HUES6 (cell line): Measurements from ENCODE around the gene IFITM10.
A peak's percentile ranks its signal among the peaks of the same experiment; 100 is the strongest.

Source experiments
- H3K27ac ChIP-seq: 2 replicates; pipeline ENCODE4 v1.7.0; 2013; ENCODE audit warnings: low read depth, mild to moderate bottlenecking, low read length, inconsistent platforms
- H3K27me3 ChIP-seq: 2 replicates; pipeline ENCODE4 v1.6.1; 2013; ENCODE audit warnings: low read length; ENCODE audit not compliant: control insufficient read depth, insufficient read depth
- H3K36me3 ChIP-seq: 2 replicates; pipeline ENCODE4 v1.6.1; 2013; ENCODE audit warnings: low read length; ENCODE audit not compliant: control insufficient read depth, insufficient read depth
- H3K4me1 ChIP-seq: 2 replicates; pipeline ENCODE4 v1.6.1; 2013; ENCODE audit warnings: low read length; ENCODE audit not compliant: control insufficient read depth, insufficient read depth
- H3K4me3 ChIP-seq: 2 replicates; pipeline ENCODE4 v1.5.1; 2013; ENCODE audit warnings: low read depth, low read length
- H3K9ac ChIP-seq: one replicate; pipeline ENCODE4 v1.6.1; 2013; ENCODE audit warnings: mild to moderate bottlenecking, low read length
- H3K9me3 ChIP-seq: 2 replicates; pipeline ENCODE4 v1.6.1; 2013; ENCODE audit warnings: low read depth, low read length; ENCODE audit not compliant: control insufficient read depth, insufficient read depth

Gene IFITM10

GRCh38 chr11:1750481-1750839 is at the start of gene IFITM10:
Gene IFITM10, minus strand, starts transcription at chr11:1750595. Its CDS starts 153 bp downstream, at chr11:1750442.
- Histone ChIP-seq H3K9me3 (peaks cover 6% of the 10 kb centered on the region; the same call in 1 of the 2 replicates), H3K4me1 (peaks cover 11% of the 10 kb centered on the region; the same call in 1 of the 2 replicates), H3K4me3 (peak within 1 kb of the TSS; percentile 57), H3K36me3 (peaks cover 24% of the 10 kb centered on the region), H3K27me3 (peaks cover 52% of the 10 kb centered on the region), H3K27ac (no peak within 1 kb of the TSS), H3K9ac (no peak within 1 kb of the TSS)

GRCh38 chr11:1797391-1798125 is 47.2 kb upstream of the IFITM10 start:
- Histone ChIP-seq H3K4me3 (no peak overlapping the region), H3K9ac (no peak overlapping the region), H3K9me3 (no peaks in the 10 kb centered on the region), H3K36me3 (no peaks in the 10 kb centered on the region), H3K27ac (no peak overlapping the region), H3K27me3 (peaks cover 14% of the 10 kb centered on the region; the same call in 1 of the 2 replicates), H3K4me1 (no peaks in the 10 kb centered on the region)

DNA sequence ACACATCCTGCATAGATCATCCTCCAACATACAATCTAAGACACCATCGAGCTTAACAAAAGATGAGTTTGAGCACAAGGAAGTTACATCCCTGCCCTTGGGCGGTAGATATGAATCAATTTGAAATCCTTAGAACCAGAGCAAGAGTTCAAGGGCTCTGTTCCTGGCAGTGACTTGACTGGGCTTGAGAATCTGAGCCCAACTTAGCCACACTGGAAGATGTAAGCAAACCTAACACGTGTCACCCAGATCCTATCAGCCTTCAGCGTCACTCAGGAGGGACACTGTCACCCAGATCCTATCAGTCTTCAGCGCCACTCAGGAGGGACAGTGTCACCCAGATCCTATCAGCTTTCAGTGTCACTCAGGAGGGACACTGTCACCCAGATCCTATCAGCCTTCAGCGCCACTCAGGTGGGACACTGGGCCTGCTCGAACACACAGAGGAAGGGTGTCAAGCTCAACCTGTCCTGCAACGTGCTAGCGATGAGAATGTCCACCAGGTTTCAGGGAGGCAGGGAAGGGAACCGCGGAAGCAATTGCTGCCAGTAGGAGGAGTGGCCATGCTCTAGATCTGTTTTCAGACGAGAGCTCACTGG is 46.1 kb upstream of the IFITM10 start:
- Histone ChIP-seq H3K9me3 (no peaks in the 10 kb centered on the region), H3K27ac (no peak overlapping the region), H3K36me3 (no peaks in the 10 kb centered on the region), H3K4me3 (no peak overlapping the region), H3K27me3 (peaks cover 14% of the 10 kb centered on the region; the same call in 1 of the 2 replicates), H3K4me1 (no peaks in the 10 kb centered on the region), H3K9ac (no peak overlapping the region)

DNA sequence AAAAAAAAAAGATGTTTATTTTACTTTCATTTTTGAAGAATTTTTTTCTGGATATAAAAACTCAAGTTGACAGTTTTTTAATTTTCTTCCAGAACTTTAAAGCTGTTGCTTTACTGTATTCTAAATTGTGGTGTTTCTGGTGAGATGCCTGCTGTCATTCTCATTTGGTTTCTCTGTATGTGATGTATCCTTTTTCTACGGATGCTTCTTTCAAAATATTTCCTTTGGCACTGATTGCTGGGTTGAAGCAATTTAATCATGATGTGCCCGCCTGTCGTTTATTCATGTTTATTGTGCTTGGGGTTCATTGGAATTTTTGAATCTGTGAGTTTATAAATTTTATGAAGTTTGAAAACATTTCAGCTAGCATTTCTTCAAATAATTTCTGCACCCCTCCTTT is 42.7 kb upstream of the IFITM10 start:
- H3K36me3 ChIP-seq: no peaks in the 10 kb centered on the region
- no peak overlapping the region for H3K4me3 ChIP-seq
- H3K4me1 ChIP-seq: no peaks in the 10 kb centered on the region
- no peak overlapping the region for H3K9ac ChIP-seq
- H3K9me3 ChIP-seq: no peaks in the 10 kb centered on the region
- peaks cover 18% of the 10 kb centered on the region for H3K27me3 ChIP-seq
- no peak overlapping the region for H3K27ac ChIP-seq

DNA sequence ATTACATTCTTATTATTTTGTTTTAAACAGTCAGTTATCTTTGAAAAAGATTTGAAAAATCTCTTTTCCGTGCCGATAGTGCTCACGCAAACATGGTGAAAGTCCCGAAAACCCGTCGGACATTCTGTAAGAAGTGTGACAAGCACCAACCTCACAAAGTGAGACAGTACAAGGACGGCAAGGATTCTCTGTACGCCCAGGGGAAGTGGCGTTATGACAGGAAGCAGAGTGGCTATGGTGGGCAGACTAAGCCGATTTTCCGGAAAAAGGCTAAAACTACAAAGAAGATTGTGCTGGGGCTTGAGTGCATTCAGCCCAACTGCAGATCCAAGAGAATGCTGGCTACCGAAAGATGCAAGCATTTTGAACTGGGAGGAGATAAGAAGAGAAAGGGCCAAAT is 42.1 kb upstream of the IFITM10 start:
- no peak overlapping the region for H3K27ac ChIP-seq
- H3K4me1 ChIP-seq: no peaks in the 10 kb centered on the region
- H3K4me3 ChIP-seq: no peak overlapping the region
- H3K27me3 ChIP-seq: peaks cover 18% of the 10 kb centered on the region
- no peaks in the 10 kb centered on the region for H3K36me3 ChIP-seq
- H3K9ac ChIP-seq: no peak overlapping the region
- H3K9me3 ChIP-seq: no peaks in the 10 kb centered on the region

GRCh38 chr11:1791912-1792311 is 41.5 kb upstream of the IFITM10 start:
- H3K27ac ChIP-seq: no peak overlapping the region
- H3K36me3 ChIP-seq: no peaks in the 10 kb centered on the region
- no peak overlapping the region for H3K4me3 ChIP-seq
- peaks cover 18% of the 10 kb centered on the region for H3K27me3 ChIP-seq
- H3K9ac ChIP-seq: no peak overlapping the region
- no peaks in the 10 kb centered on the region for H3K9me3 ChIP-seq
- H3K4me1 ChIP-seq: no peaks in the 10 kb centered on the region

- Histone ChIP-seq H3K9ac (no peak overlapping the region), H3K9me3 (no peaks in the 10 kb centered on the region), H3K4me1 (no peaks in the 10 kb centered on the region), H3K27me3 (peaks cover 4% of the 10 kb centered on the region), H3K36me3 (no peaks in the 10 kb centered on the region), H3K4me3 (no peak overlapping the region), H3K27ac (no peak overlapping the region)
These were observed 36.1 kb upstream of the IFITM10 start for GRCh38 chr11:1786466-1786865.

DNA sequence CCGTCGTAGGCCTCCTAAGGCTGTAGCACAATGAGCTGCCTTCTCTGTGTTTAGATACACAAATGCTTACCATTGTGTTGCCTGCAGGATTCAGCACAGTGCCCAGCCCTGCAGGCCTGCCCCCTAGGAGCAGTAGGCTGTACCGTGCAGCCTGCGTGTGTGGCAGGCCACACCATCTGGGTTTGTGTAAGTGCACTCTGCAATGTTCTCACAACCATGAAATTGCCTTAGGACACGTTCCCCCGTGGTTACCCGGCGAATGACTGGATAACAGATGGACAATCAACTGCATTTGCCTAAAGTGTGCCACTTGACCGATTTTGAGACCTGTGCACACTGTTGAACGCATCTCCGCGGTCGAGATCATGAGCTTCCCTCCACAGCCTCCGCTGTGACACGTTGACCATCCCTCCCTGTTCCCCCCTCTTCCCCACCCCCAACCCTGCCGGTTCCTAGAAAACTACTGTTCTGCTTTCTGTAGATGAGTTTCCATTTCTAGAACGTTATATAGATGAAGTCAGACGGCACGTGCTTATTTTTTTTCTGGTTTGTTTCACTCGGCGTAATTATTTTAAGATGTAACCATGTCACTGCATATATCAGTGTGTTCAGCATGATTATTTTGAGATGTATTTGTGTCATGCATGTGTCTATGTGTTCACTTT is 35.5 kb upstream of the IFITM10 start:
- no peak overlapping the region for H3K9ac ChIP-seq
- no peaks in the 10 kb centered on the region for H3K4me1 ChIP-seq
- H3K36me3 ChIP-seq: no peaks in the 10 kb centered on the region
- no peak overlapping the region for H3K27ac ChIP-seq
- H3K27me3 ChIP-seq: peaks cover 4% of the 10 kb centered on the region
- H3K4me3 ChIP-seq: no peak overlapping the region
- H3K9me3 ChIP-seq: no peaks in the 10 kb centered on the region

DNA sequence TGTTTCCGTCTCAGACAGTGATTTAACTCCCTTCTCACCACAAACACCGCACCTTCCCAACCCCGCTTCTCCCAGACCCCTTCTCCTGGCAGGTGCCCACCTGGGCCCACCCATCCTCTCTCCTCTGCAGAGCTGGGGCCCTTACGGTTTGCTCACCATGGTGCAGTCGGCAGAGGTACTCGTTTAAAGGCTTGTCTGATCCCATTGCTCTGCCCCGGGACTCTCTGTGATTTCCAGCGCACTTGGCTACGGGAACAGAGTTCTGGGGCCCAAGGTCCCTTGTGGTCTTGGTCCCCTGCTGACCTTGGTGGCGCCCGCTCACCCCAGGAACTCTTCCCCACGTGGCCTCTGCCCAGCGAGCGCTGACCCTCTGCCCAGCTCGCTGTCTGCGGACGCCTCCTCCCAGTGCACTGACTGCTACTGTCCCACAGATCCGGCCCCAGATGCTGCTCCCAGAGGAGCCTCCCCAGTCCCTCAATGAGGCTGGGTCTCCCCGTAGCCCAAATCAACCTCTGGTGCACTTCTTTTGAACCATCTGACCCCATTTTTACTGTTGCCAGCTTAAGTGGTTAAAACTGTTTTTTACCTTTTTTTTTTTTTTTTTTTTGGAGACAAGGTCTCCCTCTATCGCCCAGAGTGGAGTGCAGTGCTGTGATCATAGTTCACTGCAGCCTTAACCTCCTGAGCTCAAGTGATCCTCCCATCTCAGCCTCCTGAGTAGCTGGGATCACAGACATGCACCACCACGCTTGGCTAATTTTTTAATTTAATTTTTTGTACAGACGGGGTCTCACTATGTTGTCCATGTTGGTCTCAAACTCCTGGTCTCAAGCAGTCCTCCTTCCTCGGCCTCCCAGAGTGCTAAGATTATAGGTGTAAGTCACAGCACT is 34.6 kb upstream of the IFITM10 start:
- H3K27me3 ChIP-seq: no peaks in the 10 kb centered on the region; the same call in 1 of the 2 replicates
- no peak overlapping the region for H3K27ac ChIP-seq
- H3K36me3 ChIP-seq: no peaks in the 10 kb centered on the region
- no peaks in the 10 kb centered on the region for H3K9me3 ChIP-seq
- no peak overlapping the region for H3K4me3 ChIP-seq
- no peaks in the 10 kb centered on the region for H3K4me1 ChIP-seq
- no peak overlapping the region for H3K9ac ChIP-seq

DNA sequence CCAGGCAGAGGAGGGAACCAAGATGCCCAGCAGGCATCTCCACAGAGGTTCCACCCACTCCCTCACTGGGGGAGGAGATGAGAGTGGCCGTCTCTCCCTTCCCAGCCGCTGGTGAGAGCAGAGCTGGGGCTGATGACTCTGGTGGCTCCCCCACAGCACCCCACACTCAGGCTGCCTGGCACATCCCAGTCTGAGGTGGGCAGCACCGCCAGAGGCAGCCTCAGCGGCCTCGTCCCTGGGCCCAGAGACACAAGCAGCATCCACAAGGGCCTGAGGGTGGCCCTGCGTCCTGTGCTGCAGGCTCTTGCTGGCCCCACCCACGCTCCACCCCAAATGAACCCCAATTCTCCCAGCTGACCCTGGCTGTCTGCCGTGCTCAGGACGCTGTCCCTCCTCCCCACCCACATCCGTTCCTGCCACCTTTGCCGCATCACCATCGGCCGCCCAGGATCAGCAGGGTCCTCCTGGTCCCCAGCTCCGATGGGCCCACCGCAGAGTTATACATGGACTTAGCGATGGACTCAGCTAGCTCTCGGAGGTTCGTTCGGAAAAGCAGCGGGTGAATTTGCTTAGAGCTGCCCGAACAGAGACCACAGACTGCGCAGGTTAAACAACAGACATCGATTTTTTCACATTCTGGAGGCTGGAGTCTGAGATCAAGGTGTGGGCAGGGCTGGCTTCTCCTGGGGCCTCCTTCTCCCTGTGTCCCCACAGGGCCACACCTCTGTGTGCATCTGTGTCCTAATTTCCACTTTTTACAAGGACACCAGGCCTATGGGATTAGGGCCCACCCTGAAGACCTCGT is 33.5 kb upstream of the IFITM10 start:
- no peak overlapping the region for H3K27ac ChIP-seq

More for the DNA sequence above, 33.5 kb upstream of the IFITM10 start:
- no peaks in the 10 kb centered on the region for H3K9me3 ChIP-seq
- no peak overlapping the region for H3K9ac ChIP-seq
- no peaks in the 10 kb centered on the region; the same call in 1 of the 2 replicates for H3K27me3 ChIP-seq
- H3K4me1 ChIP-seq: no peaks in the 10 kb centered on the region
- no peaks in the 10 kb centered on the region for H3K36me3 ChIP-seq
- H3K4me3 ChIP-seq: no peak overlapping the region
